BLaER1 treated with 17β-estradiol and CSF1 and Interleukin-3, amounts not matched to agents 10 nM and 100 nM (cell line): ENCODE results near the gene TMEM132D.

Experiments used
- H3K27ac ChIP-seq, 11 experiments: shearing (Covaris generic); formaldehyde crosslinking; 2 replicates each; pipeline ENCODE4 v1.8.1; 2022
- H3K27me3 ChIP-seq, 11 experiments: shearing (Covaris generic); formaldehyde crosslinking; 2 replicates each; pipeline ENCODE4 v1.8.1; 2022
- H3K36me3 ChIP-seq, 11 experiments: shearing (Covaris generic); formaldehyde crosslinking; 2 replicates each; pipeline ENCODE4 v1.8.1; 2022
- H3K4me1 ChIP-seq, 10 experiments: shearing (Covaris generic); formaldehyde crosslinking; 2 replicates each; pipeline ENCODE4 v1.8.1; 2022
- H3K4me2 ChIP-seq, 11 experiments: shearing (Covaris generic); formaldehyde crosslinking; 2 replicates each; pipeline ENCODE4 v1.8.1; 2022
- H3K4me3 ChIP-seq, 10 experiments: shearing (Covaris generic); formaldehyde crosslinking; 2 replicates each; pipeline ENCODE4 v1.8.1; 2022
- H3K9ac ChIP-seq, 11 experiments: shearing (Covaris generic); formaldehyde crosslinking; 2 replicates each; pipeline ENCODE4 v1.8.1; 2022
- H3K9me3 ChIP-seq, 11 experiments: shearing (Covaris generic); formaldehyde crosslinking; replicated peaks in 1 of 11; 2 replicates each; pipeline ENCODE4 v1.8.1; 2022
- H4K20me1 ChIP-seq, 11 experiments: shearing (Covaris generic); formaldehyde crosslinking; 2 replicates each; pipeline ENCODE4 v1.8.1; 2022
- Cebpa-rat ChIP-seq, 11 experiments: shearing (Covaris generic); IDR thresholded peaks; 2 replicates each; pipeline ENCODE4 v1.8.1; 2022

Gene TMEM132D

GRCh38 chr12:129635021-129635685, 268.7 kb downstream of the TMEM132D start:
- Histone ChIP-seq H3K4me2 (no peak overlapping the region), H3K4me3 (no peak overlapping the region), H4K20me1 (no peaks in the 10 kb centered on the region), H3K27ac (no peak overlapping the region), H3K9ac (no peak overlapping the region), H3K36me3 (no peaks in the 10 kb centered on the region), H3K4me1 (no peaks in the 10 kb centered on the region), H3K9me3 (peaks cover 0 to 5% (median 0%) of the 10 kb centered on the region in 11 experiments; a peak in 1 of 22 replicates), H3K27me3 (no peaks in the 10 kb centered on the region)
- TF ChIP-seq Cebpa-rat (IDR thresholded peaks at IDR 0.05): no peak

GRCh38 chr12:129631316-129631715, 272.5 kb downstream of the TMEM132D start:
- H3K4me1 ChIP-seq: no peaks in the 10 kb centered on the region
- no peaks in the 10 kb centered on the region for H4K20me1 ChIP-seq
- no peaks in the 10 kb centered on the region for H3K36me3 ChIP-seq
- H3K27ac ChIP-seq: no peak overlapping the region
- no peak for TF ChIP-seq Cebpa-rat (IDR thresholded peaks at IDR 0.05)
- no peak overlapping the region for H3K4me3 ChIP-seq
- no peaks in the 10 kb centered on the region for H3K9me3 ChIP-seq
- no peak overlapping the region for H3K9ac ChIP-seq
- no peak overlapping the region for H3K4me2 ChIP-seq
- no peaks in the 10 kb centered on the region for H3K27me3 ChIP-seq

GRCh38 chr12:129629901-129630300, 273.9 kb downstream of the TMEM132D start:
- Histone ChIP-seq H3K9me3 (no peaks in the 10 kb centered on the region), H3K4me2 (no peak overlapping the region), H4K20me1 (no peaks in the 10 kb centered on the region), H3K27ac (no peak overlapping the region), H3K9ac (no peak overlapping the region), H3K27me3 (no peaks in the 10 kb centered on the region), H3K4me3 (no peak overlapping the region), H3K4me1 (no peaks in the 10 kb centered on the region), H3K36me3 (no peaks in the 10 kb centered on the region)
- TF ChIP-seq Cebpa-rat (IDR thresholded peaks at IDR 0.05): no peak

DNA sequence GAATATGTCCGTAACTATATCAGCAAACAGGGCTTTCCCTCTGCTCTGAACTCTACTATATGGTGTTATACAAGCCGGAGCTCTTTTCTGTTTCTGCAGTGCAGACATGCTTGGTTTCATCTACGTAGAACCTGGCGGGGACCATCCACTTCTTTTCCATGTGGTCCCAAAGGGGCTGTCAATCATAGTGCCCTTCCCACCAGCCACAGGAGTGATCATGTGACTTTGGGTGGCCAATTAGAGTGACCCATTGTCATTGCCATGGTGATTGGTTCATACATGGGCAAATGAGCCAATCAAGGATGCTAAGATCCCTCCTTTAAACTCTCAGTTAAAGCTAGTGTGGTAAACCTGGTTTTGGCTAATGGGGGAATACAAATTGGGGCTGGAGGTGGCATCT, 281.3 kb downstream of the TMEM132D start:
- H3K9ac ChIP-seq: no peak overlapping the region
- 0 out of 20 replicates have a peak, but pooled peaks cover 0 to 3% (median 0%) of the 10 kb centered on the region in 10 experiments for H3K4me1 ChIP-seq
- H3K27me3 ChIP-seq: no peaks in the 10 kb centered on the region
- H3K27ac ChIP-seq: no peak overlapping the region
- no peaks in the 10 kb centered on the region for H3K36me3 ChIP-seq
- H4K20me1 ChIP-seq: no peaks in the 10 kb centered on the region
- H3K9me3 ChIP-seq: peaks cover 0 to 5% (median 0%) of the 10 kb centered on the region in 11 experiments; a peak in 3 of 22 replicates
- no peak for TF ChIP-seq Cebpa-rat (IDR thresholded peaks at IDR 0.05)
- no peak overlapping the region for H3K4me2 ChIP-seq
- no peak overlapping the region for H3K4me3 ChIP-seq

GRCh38 chr12:129619271-129619670, 284.6 kb downstream of the TMEM132D start:
- TF ChIP-seq Cebpa-rat (IDR thresholded peaks at IDR 0.05): no peak
- H3K4me1 ChIP-seq: 0 out of 20 replicates have a peak, but pooled peaks cover 0 to 3% (median 0%) of the 10 kb centered on the region in 10 experiments
- H3K36me3 ChIP-seq: no peaks in the 10 kb centered on the region
- H3K9me3 ChIP-seq: peaks cover 0 to 23% (median 14%) of the 10 kb centered on the region in 11 experiments; a peak in 11 of 22 replicates
- no peaks in the 10 kb centered on the region for H3K27me3 ChIP-seq
- H4K20me1 ChIP-seq: no peaks in the 10 kb centered on the region
- H3K4me3 ChIP-seq: no peak overlapping the region
- no peak overlapping the region for H3K27ac ChIP-seq
- no peak overlapping the region for H3K4me2 ChIP-seq
- no peak overlapping the region for H3K9ac ChIP-seq

DNA sequence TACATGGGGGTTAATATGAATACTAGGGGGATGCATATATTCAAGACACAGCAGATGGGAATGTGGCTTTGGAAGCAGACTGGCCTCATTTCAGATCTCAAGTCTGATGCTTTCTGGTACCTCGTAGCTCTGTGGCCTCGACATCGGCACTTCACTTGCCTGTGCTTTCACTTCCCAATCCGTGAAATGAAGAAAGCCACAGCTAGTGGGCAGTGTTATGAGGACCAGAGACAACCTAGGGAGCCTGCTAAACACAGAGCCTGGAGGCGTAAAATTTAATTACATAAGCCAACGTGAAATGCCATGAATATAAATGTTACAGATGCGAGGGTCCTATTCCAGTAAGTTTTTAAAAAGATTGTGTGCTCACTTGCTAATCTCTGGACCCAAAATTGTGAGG, 286.0 kb downstream of the TMEM132D start:
- Histone ChIP-seq H3K9me3 (peaks cover 0 to 23% (median 14%) of the 10 kb centered on the region in 11 experiments; a peak in 11 of 22 replicates), H4K20me1 (no peaks in the 10 kb centered on the region), H3K9ac (no peak overlapping the region), H3K27me3 (no peaks in the 10 kb centered on the region), H3K36me3 (no peaks in the 10 kb centered on the region), H3K4me2 (no peak overlapping the region), H3K4me3 (no peak overlapping the region), H3K4me1 (0 out of 20 replicates have a peak, but pooled peaks cover 0 to 3% (median 0%) of the 10 kb centered on the region in 10 experiments), H3K27ac (no peak overlapping the region)
- no peak for TF ChIP-seq Cebpa-rat (IDR thresholded peaks at IDR 0.05)

DNA sequence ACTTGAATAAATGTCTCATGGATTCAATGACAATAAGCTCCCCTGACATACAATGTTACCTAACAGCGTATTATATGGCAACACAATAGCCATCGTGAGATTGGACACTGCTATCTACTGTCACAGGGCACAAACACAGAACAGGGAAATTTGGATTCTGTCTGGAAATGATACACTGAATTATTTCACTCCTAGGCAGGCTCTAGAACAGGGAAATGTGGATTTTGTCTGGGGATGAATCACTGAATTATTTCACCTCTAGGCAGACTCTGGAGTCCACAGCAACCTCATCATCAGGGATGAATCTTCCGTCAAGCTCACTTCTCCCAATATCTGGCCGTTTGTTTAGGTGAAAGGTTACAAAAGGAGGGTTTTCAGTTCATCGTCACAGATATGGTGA, 288.8 kb downstream of the TMEM132D start:
- Histone ChIP-seq H3K27ac (no peak overlapping the region), H3K9me3 (peaks cover 0 to 23% (median 14%) of the 10 kb centered on the region in 11 experiments; a peak in 11 of 22 replicates), H3K4me2 (no peak overlapping the region), H4K20me1 (no peaks in the 10 kb centered on the region), H3K4me1 (no peaks in the 10 kb centered on the region), H3K36me3 (no peaks in the 10 kb centered on the region), H3K27me3 (no peaks in the 10 kb centered on the region), H3K4me3 (no peak overlapping the region), H3K9ac (no peak overlapping the region)
- no peak for TF ChIP-seq Cebpa-rat (IDR thresholded peaks at IDR 0.05)

- H3K27ac ChIP-seq: no peak overlapping the region
- no peaks in the 10 kb centered on the region for H3K36me3 ChIP-seq
- no peaks in the 10 kb centered on the region for H3K27me3 ChIP-seq
- H3K9me3 ChIP-seq: peaks cover 0 to 23% (median 14%) of the 10 kb centered on the region in 11 experiments; a peak in 11 of 22 replicates
- H3K4me2 ChIP-seq: no peak overlapping the region
- H4K20me1 ChIP-seq: no peaks in the 10 kb centered on the region
- H3K4me1 ChIP-seq: no peaks in the 10 kb centered on the region
- TF ChIP-seq Cebpa-rat (IDR thresholded peaks at IDR 0.05): no peak
- H3K9ac ChIP-seq: no peak overlapping the region
- no peak overlapping the region for H3K4me3 ChIP-seq
Measured at GRCh38 chr12:129614221-129614885, 289.5 kb downstream of the TMEM132D start.

DNA sequence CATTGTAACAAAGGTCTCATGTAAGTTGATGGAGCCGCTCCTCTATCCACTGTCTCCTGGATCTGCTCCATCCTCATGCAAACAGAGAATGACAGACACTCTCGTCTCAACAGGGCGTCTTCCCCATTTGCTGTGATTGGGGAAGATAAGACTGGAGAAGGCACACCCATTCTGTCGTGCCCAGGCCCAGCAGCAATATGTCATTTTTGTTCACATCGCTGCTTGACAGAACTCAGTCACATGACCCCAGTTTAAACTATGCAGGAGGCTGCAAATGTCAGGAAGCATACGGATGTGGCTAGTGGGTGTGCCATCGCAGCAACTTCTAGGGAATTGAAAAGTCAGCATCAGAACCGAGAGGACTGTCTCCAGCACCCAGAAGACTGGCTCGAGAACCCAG, 290.5 kb downstream of the TMEM132D start:
- Histone ChIP-seq H3K9me3 (peaks cover 0 to 23% (median 14%) of the 10 kb centered on the region in 11 experiments; a peak in 11 of 22 replicates), H3K27me3 (no peaks in the 10 kb centered on the region), H3K27ac (no peak overlapping the region), H3K4me2 (no peak overlapping the region), H3K9ac (no peak overlapping the region), H3K4me1 (no peaks in the 10 kb centered on the region), H4K20me1 (no peaks in the 10 kb centered on the region), H3K4me3 (no peak overlapping the region), H3K36me3 (no peaks in the 10 kb centered on the region)
- no peak for TF ChIP-seq Cebpa-rat (IDR thresholded peaks at IDR 0.05)
